Activated CD4-positive, alpha-beta T cell treated with anti-CD3 and anti-CD28 coated beads for 36 hours (primary cell): ENCODE results near the gene PCDHGB1. TPM values are rescaled to one million over a fixed set of nuclear protein-coding genes. Genes with fewer than 3 reads are reported as not detected.
"Not testable (repeated sequence)": the region's sequence is repeated elsewhere in the genome, so short reads cannot be mapped to it uniquely, and the experiment has no call there.

ENCODE experiments used
- ATAC-seq: fragments of 200-7000 bp; cut with Tn5 transposase; one replicate; pipeline ENCODE4 v1.10.0; 2021; ENCODE audit warnings: mild to moderate bottlenecking, moderate library complexity
- CTCF ChIA-PET: fragments of 350-600 bp; sonication (Branson Sonifier 250); formaldehyde crosslinking; loops from one replicate; lab custom pipeline; 2021; ENCODE audit warnings: antibody characterized with exemption; lab: Charles Lee
- POLR2A ChIA-PET: fragments of 350-600 bp; sonication (Branson Sonifier 250); formaldehyde crosslinking; loops from one replicate; lab custom pipeline; 2021; ENCODE audit warnings: antibody characterized with exemption, inconsistent platforms; lab: Charles Lee
- DNase-seq: peaks from one replicate; pipeline ENCODE4 v3.0.0-alpha.2; 2020
- H3K27ac Mint-ChIP-seq: one replicate; pipeline ENCODE4 v1.8.0; 2021; ENCODE audit warnings: mixed read lengths
- H3K27me3 Mint-ChIP-seq: one replicate; pipeline ENCODE4 v1.8.0; 2021; ENCODE audit warnings: mixed read lengths
- H3K36me3 Mint-ChIP-seq: one replicate; pipeline ENCODE4 v1.8.0; 2021; ENCODE audit warnings: low read depth, mixed read lengths
- H3K4me1 Mint-ChIP-seq: one replicate; pipeline ENCODE4 v1.8.0; 2021; ENCODE audit warnings: mixed read lengths
- H3K4me3 Mint-ChIP-seq: one replicate; pipeline ENCODE4 v1.8.0; 2021; ENCODE audit warnings: mild to moderate bottlenecking, moderate library complexity, mixed read lengths
- H3K9me3 Mint-ChIP-seq: one replicate; pipeline ENCODE4 v1.8.0; 2021; ENCODE audit warnings: low read depth, mixed read lengths
- intact Hi-C, 2 experiments: fragments of 100-400 bp; cut with DNase I in 1 of 2; cut with micrococcal nuclease in 1 of 2; formaldehyde crosslinking; loops; one replicate each; pipeline versions ENCODE4 v1.14.2 to v1.15.1; 2022 to 2024; cut with DNase I, micrococcal nuclease
- total RNA-seq, 2 experiments: library from RNA; stranded (reverse); gene quantifications; one replicate each; pipeline ENCODE4 v1.2.3, GENCODE V29; 2021

The PCDHGB1 gene
- total RNA-seq, 2 experiments from 2014 or later: not detected

DNA sequence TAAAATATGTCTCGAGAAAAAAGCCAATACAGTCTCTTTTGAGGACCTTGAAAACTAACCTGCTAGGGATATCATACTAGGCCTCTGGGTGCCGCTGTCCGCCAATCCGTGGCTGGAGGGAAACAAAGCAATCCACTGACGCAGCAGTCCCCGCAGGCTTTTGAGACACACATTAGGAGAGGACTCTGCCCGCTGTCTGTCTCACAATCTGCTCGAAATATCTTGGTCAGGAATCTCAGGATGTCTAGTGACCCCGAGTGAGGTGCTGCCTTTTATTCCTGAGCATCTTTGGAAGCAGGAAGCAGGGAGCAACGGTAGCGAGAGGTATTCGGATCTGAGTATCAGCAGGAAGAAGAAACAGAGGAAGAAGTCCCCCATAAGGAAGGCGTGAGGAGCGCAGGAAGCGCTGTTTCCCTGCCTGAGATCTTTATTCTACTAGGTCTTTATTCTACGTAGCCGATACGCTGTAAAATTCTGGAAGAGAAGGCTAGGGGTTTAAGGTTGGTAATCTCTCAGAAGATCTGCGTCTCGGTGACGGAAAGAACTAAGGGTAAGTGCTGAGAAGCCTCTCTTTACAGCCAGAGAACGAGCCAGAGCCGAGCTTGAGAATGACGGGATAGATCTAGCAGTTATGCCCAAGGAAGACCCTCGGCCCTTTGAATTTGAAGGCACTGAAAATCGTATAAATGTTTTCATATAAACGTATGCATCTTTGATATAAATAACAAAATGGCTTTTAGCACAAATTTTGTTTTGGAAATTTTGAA lies 23.6 kb upstream of the PCDHGB1 start:
- intact Hi-C loops: loop anchor here in 1 of 2 experiments (2.0 to 10.0 kb wide), 2 partner anchors 233 to 599 kb away; partner anchors contain the start of gene DELE1
- POLR2A ChIA-PET: no interaction called here
- H3K4me1 Mint-ChIP-seq: peaks cover 4% of the 10 kb centered on the region
- H3K27ac Mint-ChIP-seq: peak overlapping the region; percentile 72
- H3K9me3 Mint-ChIP-seq: peaks cover 22% of the 10 kb centered on the region
- peaks cover 29% of the 10 kb centered on the region for H3K27me3 Mint-ChIP-seq
- H3K4me3 Mint-ChIP-seq: peak overlapping the region; percentile 72
- peaks cover 19% of the 10 kb centered on the region for H3K36me3 Mint-ChIP-seq
- DNase-seq (peak; percentile 84), ATAC-seq (peak; percentile 94)
- CTCF ChIA-PET: interaction anchor here (0.7 to 4.1 kb wide), 4 partner anchors 10 to 318 kb away, joined by 3 to 22 read pairs (median 3); partner anchors contain the start of gene PCDHGA2

DNA sequence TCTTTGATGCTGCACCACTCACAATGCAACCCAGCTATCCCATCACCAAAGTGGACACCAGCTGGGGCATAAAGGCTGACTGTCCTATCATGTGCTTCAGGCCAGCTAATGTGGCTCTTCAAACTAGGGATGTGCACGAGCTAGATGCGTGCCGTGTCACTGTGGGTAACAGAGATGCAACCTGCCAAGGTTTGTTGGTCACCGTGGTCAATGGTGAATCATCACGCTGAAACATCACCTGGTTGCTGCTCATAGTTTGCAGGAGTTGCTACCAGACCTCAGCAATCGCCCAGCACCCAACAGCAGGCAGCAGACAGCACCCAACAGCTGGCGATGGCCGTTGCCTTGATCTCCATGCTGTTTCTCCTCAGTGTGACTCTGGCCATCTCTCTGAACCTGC lies 21.7 kb upstream of the PCDHGB1 start:
- Mint-ChIP-seq H3K27ac (no peak overlapping the region), H3K27me3 (peaks cover 39% of the 10 kb centered on the region), H3K9me3 (peaks cover 24% of the 10 kb centered on the region), H3K4me3 (no peak overlapping the region), H3K36me3 (peaks cover 16% of the 10 kb centered on the region), H3K4me1 (peaks cover 2% of the 10 kb centered on the region)
- DNase-seq (peak; percentile 19), ATAC-seq (no peak)
- ChIA-PET POLR2A (no interaction called here), CTCF (interaction anchor here (0.6 to 4.1 kb wide), 11 partner anchors 8 to 235 kb away, joined by 3 to 23 read pairs (median 4); partner anchors contain the start of genes PCDHGA2 and TAF7)
- intact Hi-C loops: loop anchor here in 1 of 2 experiments (10.0 kb wide), 1 partner anchor 597 kb away; the partner anchor contains the start of gene DELE1

DNA sequence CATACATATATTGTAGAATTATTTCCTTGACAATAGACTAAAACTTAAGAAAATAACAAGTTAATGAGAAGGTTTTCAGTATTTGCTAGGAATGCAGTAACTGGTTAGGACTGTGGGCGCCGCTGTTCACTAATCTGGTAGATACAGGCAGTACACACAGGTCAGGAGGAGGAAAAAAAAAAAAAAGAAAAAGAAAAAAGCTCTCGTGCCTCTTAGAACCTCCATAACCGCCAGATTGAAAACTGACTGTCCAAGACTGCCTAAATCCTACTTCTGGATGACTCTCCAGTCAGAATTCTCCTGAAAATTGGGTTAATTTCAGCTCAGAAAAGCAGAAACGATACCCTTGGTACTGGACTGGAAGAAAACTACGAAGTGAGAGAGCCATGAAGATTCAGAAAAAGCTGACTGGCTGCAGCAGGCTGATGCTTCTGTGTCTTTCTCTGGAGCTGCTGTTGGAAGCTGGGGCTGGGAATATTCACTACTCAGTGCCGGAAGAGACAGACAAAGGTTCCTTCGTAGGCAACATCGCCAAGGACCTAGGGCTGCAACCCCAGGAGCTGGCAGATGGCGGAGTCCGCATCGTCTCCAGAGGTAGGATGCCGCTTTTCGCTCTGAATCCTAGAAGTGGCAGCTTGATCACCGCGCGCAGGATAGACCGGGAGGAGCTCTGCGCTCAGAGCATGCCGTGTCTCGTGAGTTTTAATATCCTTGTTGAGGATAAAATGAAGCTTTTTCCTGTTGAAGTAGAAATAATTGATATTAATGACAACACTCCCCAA lies 19.4 kb upstream of the PCDHGB1 start, which contains the start of gene PCDHGA1:
PCDHGA1 (plus strand) TSS at position 216 of the 782 bp plus-strand sequence.
- peak; percentile 62 for DNase-seq
- peak; percentile 38 for ATAC-seq
- Mint-ChIP-seq H3K36me3 (peaks cover 18% of the 10 kb centered on the region), H3K4me1 (peaks cover 2% of the 10 kb centered on the region), H3K4me3 (no peak within 1 kb of the TSS), H3K27ac (no peak within 1 kb of the TSS), H3K27me3 (peaks cover 50% of the 10 kb centered on the region), H3K9me3 (peaks cover 26% of the 10 kb centered on the region)
- POLR2A ChIA-PET: interaction anchor here (0.7 to 1.0 kb wide), 2 partner anchors 10 to 62 kb away, joined by 3 to 4 read pairs; partner anchors contain the start of genes PCDHGA8 and TAF7
- intact Hi-C loops: no loop called here
- CTCF ChIA-PET: interaction anchor here (0.6 to 4.1 kb wide), 12 partner anchors 8 to 241 kb away, joined by 3 to 23 read pairs (median 6); partner anchors contain the start of genes PCDHGA2, PCDHGA3, PCDHGB3 and TAF7

DNA sequence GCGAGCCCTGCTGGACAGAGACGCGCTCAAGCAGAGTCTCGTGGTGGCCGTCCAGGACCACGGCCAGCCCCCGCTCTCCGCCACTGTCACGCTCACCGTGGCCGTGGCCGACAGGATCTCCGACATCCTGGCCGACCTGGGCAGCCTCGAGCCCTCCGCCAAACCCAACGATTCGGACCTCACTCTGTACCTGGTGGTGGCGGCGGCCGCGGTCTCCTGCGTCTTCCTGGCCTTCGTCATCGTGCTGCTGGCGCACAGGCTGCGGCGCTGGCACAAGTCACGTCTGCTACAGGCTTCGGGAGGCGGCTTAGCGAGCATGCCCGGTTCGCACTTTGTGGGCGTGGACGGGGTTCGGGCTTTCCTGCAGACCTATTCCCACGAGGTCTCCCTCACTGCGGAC lies 17.3 kb upstream of the PCDHGB1 start:
- ATAC-seq, POLR2A ChIA-PET, H3K4me3 Mint-ChIP-seq, intact Hi-C loops, H3K27ac Mint-ChIP-seq, DNase-seq, H3K4me1 Mint-ChIP-seq: not testable (repeated sequence)
- CTCF ChIA-PET: interaction anchor here (0.8 kb wide), 1 partner anchor 11 kb away, joined by 3 read pairs; the partner anchor contains the start of gene PCDHGA3
- Mint-ChIP-seq H3K9me3 (peaks cover 28% of the 10 kb centered on the region), H3K27me3 (peaks cover 57% of the 10 kb centered on the region), H3K36me3 (peaks cover 17% of the 10 kb centered on the region)

DNA sequence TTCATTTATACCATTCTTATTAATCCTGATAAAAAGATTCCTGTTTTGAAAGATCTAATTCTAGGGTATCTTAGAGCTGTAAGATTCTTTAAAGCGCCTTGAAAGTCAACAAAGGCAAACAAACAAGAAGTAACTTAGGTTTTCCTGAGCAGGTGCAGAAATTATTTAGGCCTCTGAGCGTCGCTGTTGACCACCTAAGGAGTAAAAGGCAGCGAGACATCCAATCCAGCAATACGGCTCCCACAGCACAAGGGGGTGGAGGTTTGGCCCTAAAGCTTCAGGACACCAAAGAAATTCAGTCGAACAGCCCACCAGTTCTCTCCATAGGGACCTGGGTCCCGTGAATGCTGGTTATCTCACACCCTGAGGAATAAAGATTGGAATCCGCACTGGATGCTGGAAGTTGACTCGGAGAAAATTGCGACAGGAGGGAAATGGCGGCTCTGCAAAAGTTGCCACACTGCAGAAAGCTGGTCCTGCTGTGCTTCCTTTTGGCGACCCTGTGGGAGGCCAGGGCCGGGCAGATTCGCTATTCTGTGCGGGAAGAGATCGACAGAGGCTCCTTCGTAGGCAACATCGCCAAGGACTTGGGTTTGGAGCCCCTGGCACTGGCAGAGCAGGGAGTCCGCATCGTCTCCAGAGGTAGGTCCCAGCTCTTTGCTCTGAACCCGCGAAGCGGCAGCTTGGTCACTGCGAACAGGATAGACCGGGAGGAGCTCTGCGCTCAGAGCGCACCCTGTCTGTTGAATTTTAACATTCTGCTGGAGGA lies 11.2 kb upstream of the PCDHGB1 start, which contains the start of gene PCDHGA2:
PCDHGA2 (plus strand) TSS at position 223 of the 769 bp plus-strand sequence.
- ChIA-PET POLR2A (no interaction called here), CTCF (interaction anchor here (0.6 to 3.4 kb wide), 14 partner anchors 11 to 225 kb away, joined by 3 to 22 read pairs (median 4); partner anchors contain the start of genes PCDHGA10, PCDHGA11, PCDHGA5 and PCDHGA8)
- Mint-ChIP-seq H3K4me3 (peak within 1 kb of the TSS; percentile 15), H3K27me3 (peaks cover 65% of the 10 kb centered on the region), H3K4me1 (no peaks in the 10 kb centered on the region), H3K9me3 (peaks cover 46% of the 10 kb centered on the region), H3K36me3 (peaks cover 22% of the 10 kb centered on the region), H3K27ac (no peak within 1 kb of the TSS)
- ATAC-seq (no peak), DNase-seq (peak; percentile 39)
- intact Hi-C loops: no loop called here

DNA sequence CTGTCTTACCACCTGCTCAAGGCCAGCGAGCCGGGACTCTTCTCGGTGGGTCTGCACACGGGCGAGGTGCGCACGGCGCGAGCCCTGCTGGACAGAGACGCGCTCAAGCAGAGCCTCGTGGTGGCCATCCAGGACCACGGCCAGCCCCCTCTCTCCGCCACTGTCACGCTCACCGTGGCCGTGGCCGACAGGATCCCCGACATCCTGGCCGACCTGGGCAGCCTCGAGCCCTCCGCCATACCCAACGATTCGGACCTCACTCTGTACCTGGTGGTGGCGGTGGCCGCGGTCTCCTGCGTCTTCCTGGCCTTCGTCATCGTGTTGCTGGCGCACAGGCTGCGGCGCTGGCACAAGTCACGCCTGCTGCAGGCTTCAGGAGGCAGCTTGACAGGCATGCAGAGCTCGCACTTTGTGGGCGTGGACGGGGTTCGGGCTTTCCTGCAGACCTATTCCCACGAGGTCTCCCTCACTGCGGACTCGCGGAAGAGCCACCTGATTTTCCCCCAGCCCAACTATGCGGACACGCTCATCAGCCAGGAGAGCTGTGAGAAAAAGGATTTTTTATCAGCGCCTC lies 9.0 kb upstream of the PCDHGB1 start:
- H3K4me3 Mint-ChIP-seq, DNase-seq, POLR2A ChIA-PET, H3K4me1 Mint-ChIP-seq, H3K27ac Mint-ChIP-seq, ATAC-seq: not testable (repeated sequence)
- CTCF ChIA-PET: interaction anchor here (3.4 kb wide), 1 partner anchor 13 kb away, joined by 22 read pairs; no protein-coding TSS in a partner anchor
- Mint-ChIP-seq H3K36me3 (peaks cover 31% of the 10 kb centered on the region), H3K27me3 (peaks cover 68% of the 10 kb centered on the region), H3K9me3 (peaks cover 52% of the 10 kb centered on the region)
- intact Hi-C loops: loop anchor here in 1 of 2 experiments (10.0 kb wide), 1 partner anchor 236 kb away; the partner anchor contains the start of gene PCDHB3

DNA sequence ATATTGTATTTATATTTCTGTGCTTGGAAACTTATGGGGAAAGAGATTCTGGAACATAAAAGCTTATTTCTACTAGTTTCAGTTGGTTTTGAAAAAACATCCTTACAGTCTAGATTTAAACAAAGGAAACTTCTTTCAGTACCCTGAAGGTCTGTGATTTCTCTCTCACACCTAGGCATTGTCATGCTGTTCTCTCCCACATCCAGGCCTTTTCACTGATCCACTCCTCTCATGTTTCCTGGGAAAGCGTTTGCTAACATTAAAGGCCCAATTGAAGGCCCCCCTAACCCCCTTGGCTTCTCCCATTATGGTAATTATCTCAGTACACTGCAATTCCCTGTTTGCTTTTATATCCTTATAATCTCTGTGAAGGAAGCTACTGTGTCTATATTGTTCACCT lies 7.1 kb upstream of the PCDHGB1 start:
- POLR2A ChIA-PET: no interaction called here
- CTCF ChIA-PET: interaction anchor here (0.6 to 2.4 kb wide), 4 partner anchors 22 to 642 kb away, joined by 3 to 9 read pairs (median 4); partner anchors contain the start of genes PCDHGA10, TAF7 and ZMAT2
- Mint-ChIP-seq H3K27ac (no peak overlapping the region), H3K4me1 (no peaks in the 10 kb centered on the region), H3K27me3 (peaks cover 65% of the 10 kb centered on the region), H3K9me3 (peaks cover 47% of the 10 kb centered on the region), H3K36me3 (peaks cover 33% of the 10 kb centered on the region), H3K4me3 (no peak overlapping the region)
- DNase-seq: no peak
- ATAC-seq: no peak
- intact Hi-C loops: loop anchor here in 1 of 2 experiments (10.0 kb wide), 1 partner anchor 238 kb away; the partner anchor contains the start of gene PCDHB3

DNA sequence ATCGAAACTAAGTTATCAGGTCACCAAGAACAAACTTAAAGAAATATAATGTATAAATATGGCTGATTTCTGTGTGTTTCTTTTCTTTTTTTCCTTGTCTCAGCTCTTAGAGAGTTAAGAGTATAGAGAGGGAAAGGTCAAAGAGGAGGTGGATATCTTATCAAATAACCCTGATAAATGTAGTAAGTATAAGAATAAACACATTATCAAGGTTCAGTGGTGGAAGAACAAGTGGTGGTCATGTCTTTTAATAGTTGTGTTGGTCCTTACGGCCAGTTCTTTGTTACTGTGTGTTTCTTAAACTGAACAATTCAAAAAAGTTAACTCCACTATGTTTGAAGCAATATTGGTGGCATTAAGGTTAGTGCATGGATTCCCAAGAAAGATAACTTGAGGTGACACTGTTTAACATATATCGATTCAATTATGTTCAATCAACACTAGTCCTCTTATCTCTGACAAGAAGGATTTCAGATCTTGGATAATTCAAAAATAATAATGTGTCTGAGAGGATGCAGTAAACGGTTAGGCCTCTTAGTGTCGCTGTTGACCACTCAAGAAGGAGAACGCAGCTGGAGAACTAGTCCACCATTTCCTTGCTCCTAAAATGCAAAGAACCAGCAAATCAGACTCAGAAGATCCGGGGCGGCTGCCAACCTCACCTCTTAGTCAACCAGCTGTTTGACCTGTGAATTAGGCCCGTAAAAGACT lies 6.5 kb upstream of the PCDHGB1 start, which contains the start of gene PCDHGA3:
PCDHGA3 (plus strand) TSS at position 588 of the 711 bp plus-strand sequence. CDS start 205 bp downstream, outside the sequence.
- intact Hi-C loops: loop anchor here in 1 of 2 experiments (10.0 kb wide), 1 partner anchor 239 kb away; the partner anchor contains the start of gene PCDHB3
- ATAC-seq (no peak), DNase-seq (peak; percentile 43)
- peaks cover 41% of the 10 kb centered on the region for H3K9me3 Mint-ChIP-seq
- H3K4me1 Mint-ChIP-seq: no peaks in the 10 kb centered on the region
- ChIA-PET CTCF (interaction anchor here (0.6 to 2.4 kb wide), 12 partner anchors 9 to 195 kb away, joined by 3 to 10 read pairs (median 4); partner anchors contain the start of genes PCDHGA1, PCDHGA10, PCDHGA12 and TAF7), POLR2A (no interaction called here)
- peak within 1 kb of the TSS; percentile 43 for H3K4me3 Mint-ChIP-seq
- H3K36me3 Mint-ChIP-seq: peaks cover 27% of the 10 kb centered on the region
- H3K27me3 Mint-ChIP-seq: peaks cover 62% of the 10 kb centered on the region
- no peak within 1 kb of the TSS for H3K27ac Mint-ChIP-seq

DNA sequence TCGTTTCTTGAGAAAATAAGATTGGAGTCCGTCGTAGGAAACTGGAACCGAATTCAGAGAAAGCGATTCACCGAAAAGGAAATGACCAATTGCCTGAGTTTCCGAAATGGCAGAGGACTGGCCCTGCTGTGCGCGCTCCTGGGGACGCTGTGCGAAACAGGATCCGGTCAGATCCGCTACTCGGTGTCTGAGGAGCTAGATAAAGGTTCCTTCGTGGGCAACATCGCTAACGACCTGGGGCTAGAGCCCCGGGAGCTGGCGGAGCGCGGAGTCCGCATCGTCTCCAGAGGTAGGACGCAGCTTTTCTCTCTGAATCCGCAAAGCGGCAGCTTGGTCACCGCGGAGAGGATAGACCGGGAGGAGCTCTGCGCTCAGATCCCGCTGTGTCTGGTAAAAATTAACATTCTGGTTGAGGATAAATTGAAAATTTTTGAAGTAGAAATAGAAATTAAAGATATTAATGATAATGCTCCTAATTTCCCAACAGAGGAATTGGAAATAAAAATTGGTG lies 5.9 kb upstream of the PCDHGB1 start:
- intact Hi-C loops: loop anchor here in 1 of 2 experiments (10.0 kb wide), 1 partner anchor 239 kb away; the partner anchor contains the start of gene PCDHB3
- peaks cover 25% of the 10 kb centered on the region for H3K36me3 Mint-ChIP-seq

More for the DNA sequence above, 5.9 kb upstream of the PCDHGB1 start:
- H3K9me3 Mint-ChIP-seq: peaks cover 35% of the 10 kb centered on the region
- no peaks in the 10 kb centered on the region for H3K4me1 Mint-ChIP-seq
- H3K27ac Mint-ChIP-seq: no peak overlapping the region
- ChIA-PET POLR2A (no interaction called here), CTCF (interaction anchor here (0.6 to 2.4 kb wide), 14 partner anchors 9 to 642 kb away, joined by 3 to 10 read pairs (median 4); partner anchors contain the start of genes PCDHGA1, PCDHGA10, PCDHGA12 and TAF7)
- H3K27me3 Mint-ChIP-seq: peaks cover 61% of the 10 kb centered on the region
- DNase-seq (no peak), ATAC-seq (no peak)
- peak overlapping the region; percentile 43 for H3K4me3 Mint-ChIP-seq
